Frontal cortex (tissue), 4 donors: ENCODE data around the gene RTF1. TPM values are rescaled to one million over a fixed set of nuclear protein-coding genes. Genes with fewer than 3 reads are reported as not detected.

Experiments
- DNase-seq, 2 donors: peaks; one replicate each; pipeline ENCODE4 v3.0.0; 2012; ENCODE audit warnings: low spot score in 2 of 2
- FAIRE-seq: peaks from 2 replicates; lab custom pipeline; 2012; peaks lifted over from hg19 to GRCh38; lab: Jason Lieb, UNC
- total RNA-seq: library from RNA; depleted of rRNA; stranded (reverse); fragments of >200 nt; gene quantifications from one replicate; pipeline ENCODE4 v1.2.3, GENCODE V29; 2014
- donor health status: control.
- donor health status: control.
- donor health status: control.

RTF1 gene
- total RNA-seq, 1 donor from 2014 or later = 56.3 TPM

DNA sequence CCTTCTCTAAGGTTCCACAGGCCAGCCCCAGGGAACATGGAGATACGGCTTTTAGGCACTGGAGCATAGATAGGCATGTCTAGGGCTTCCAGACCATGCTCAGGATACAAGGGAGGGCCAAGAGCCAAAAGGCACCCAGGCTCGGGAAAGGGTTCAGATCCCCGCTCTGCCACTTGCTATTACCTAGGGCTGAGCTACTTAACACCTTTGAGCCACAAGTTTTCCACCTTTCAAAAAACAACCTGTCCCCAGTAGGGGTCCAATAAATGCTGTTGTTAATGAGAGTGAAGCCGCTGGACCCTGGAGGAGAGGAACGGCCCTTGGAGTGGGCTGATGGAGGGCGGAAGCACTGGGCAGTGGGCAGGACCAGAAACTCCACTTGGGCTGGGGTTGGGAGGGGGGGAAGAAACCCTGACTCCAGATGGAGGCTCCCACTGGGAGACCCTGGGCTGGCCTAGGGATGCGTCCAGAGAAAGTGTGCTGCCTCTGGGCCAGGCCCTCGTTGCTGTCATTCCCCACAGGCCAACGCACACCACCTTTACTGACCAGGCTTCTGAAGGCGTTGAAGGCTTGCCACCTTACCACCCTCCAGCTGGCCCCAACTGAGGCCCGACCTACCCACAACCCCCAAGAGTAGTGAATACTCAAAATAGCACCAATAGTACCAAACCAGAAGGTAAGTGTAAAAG lies 68.2 kb downstream of the RTF1 start:
- no peak for DNase-seq
- FAIRE-seq = no peak

GRCh38 chr15:41486286-41486685 lies 69.4 kb downstream of the RTF1 start:
- DNase-seq = no peak
- FAIRE-seq = no peak

- FAIRE-seq = no peak
- DNase-seq = no peak
These were observed 70.5 kb downstream of the RTF1 start for GRCh38 chr15:41487381-41487780.

GRCh38 chr15:41487802-41488201 lies 70.9 kb downstream of the RTF1 start:
- DNase-seq = no peak
- no peak for FAIRE-seq

DNA sequence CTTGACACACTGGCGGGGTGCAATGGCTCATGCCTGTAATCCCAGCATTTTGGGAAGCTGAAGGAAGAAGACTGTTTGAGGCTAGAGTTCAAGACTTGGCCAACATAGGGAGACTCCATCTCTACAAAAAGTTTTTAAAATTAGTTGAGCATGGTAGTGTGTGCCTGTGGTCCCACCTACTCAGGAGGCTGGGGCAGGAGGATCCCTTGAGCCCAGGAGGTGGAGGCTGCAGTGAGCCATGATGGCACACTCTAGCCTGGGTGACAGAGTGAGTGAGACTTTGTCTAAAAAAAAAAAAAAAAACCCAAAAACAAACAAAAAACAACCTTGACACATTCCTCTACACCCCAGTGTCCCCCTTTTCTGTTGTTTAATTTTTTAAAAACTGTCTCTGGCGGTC lies 72.7 kb downstream of the RTF1 start:
- DNase-seq (no peak), FAIRE-seq (no peak)

- DNase-seq = no peak
- no peak for FAIRE-seq
These were observed 73.5 kb downstream of the RTF1 start for GRCh38 chr15:41490355-41490754.

DNA sequence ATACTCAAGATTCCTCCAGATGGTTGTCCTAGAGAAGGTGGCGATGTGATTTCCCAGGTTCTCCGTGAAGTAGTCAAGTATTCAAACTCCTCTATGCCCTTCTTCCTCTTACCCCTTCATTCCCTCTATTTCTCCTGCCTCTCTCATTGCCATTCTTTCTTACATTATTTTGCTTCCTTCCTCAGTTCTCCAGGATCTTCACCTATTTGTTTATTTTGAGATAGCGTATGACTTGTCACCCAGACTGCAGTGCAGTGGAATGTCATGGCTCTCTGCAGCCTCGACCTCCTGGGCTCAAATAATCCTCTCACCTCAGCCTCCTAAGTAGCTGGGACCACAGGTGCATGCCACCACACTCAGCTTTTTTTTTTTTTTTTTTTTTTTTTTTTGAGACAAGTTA lies 75.0 kb downstream of the RTF1 start:
- FAIRE-seq = no peak

DNA sequence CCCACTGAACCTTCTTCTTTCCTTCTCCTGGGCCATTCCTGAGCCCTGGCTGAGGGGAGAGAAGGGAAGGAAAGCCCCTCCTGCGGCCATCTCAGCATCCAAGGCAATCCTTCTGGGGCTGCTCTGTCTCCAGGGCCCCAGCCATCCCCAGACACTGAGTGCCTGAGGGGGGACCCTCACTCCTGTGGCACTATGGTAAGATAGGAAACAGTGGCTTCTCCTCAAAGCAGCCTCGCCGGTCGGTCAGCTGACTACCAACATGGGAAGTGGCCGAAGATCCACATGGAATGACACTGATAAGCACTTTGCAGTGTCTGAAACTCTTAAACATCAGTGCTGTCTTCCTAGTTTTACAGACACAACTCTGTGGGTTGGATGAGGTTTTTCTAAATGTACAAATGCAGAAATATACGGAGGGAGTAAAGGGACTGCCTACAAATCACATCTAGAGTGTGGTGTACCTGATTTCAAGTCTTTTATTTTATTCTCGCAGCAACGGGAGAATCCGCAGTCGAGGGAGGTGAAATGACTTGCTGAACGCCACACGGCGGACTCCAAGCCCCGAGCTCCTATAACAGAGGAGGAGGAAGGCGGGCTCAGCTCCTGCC lies 75.8 kb downstream of the RTF1 start:
- DNase-seq (peak in 1 of 2 donors; percentile 59), FAIRE-seq (no peak)

More for the DNA sequence above, 75.0 kb downstream of the RTF1 start:
- no peak for DNase-seq

DNA sequence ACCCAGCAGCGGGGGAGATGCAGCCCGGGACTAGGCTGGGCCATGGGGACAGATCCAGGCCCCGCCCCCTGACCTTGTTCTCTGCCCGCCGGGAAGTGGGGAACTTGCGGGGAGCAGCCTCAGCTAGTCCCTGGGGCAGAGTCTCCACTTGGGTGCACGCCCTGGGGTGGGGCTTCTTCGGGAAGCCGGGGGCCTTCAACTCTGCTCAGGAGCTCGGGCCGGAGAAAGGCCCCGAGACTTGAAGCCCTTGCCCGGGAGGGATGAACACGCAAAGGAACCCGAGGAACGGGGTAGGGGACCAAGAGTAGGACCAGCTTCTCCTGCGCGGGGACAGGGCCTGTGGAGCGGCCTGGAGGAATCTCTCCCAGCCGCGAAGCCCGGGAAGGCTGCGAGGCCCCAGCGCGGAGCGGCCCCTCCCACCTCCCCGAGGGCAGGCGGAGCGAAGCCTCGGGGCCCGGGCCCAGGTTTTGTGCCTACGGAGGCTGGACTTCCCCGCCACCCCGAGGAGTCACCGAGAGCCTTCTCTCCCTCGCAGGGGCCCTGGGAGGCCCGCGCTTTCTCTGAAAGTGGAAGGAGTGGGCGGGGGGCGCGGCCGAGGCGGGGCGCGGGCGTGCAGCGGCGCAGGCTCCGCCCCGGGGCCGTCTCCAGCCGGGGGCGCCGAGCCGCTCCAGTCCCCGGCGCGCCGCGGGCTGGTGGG lies 76.5 kb downstream of the RTF1 start, which contains the start of gene ITPKA:
Gene ITPKA (plus strand): TSS at position 670 of the 697 bp plus-strand sequence. CDS start 54 bp downstream, outside the sequence.
- FAIRE-seq (no peak), DNase-seq (peak; percentile 77 to 82)

- no peak for FAIRE-seq
- no peak for DNase-seq
These were observed 77.0 kb downstream of the RTF1 start for GRCh38 chr15:41493902-41494189.

GRCh38 chr15:41494190-41494921 lies 77.5 kb downstream of the RTF1 start:
- FAIRE-seq = no peak
- DNase-seq = no peak

GRCh38 chr15:41494922-41495735 lies 78.2 kb downstream of the RTF1 start:
- DNase-seq (no peak), FAIRE-seq (no peak)

DNA sequence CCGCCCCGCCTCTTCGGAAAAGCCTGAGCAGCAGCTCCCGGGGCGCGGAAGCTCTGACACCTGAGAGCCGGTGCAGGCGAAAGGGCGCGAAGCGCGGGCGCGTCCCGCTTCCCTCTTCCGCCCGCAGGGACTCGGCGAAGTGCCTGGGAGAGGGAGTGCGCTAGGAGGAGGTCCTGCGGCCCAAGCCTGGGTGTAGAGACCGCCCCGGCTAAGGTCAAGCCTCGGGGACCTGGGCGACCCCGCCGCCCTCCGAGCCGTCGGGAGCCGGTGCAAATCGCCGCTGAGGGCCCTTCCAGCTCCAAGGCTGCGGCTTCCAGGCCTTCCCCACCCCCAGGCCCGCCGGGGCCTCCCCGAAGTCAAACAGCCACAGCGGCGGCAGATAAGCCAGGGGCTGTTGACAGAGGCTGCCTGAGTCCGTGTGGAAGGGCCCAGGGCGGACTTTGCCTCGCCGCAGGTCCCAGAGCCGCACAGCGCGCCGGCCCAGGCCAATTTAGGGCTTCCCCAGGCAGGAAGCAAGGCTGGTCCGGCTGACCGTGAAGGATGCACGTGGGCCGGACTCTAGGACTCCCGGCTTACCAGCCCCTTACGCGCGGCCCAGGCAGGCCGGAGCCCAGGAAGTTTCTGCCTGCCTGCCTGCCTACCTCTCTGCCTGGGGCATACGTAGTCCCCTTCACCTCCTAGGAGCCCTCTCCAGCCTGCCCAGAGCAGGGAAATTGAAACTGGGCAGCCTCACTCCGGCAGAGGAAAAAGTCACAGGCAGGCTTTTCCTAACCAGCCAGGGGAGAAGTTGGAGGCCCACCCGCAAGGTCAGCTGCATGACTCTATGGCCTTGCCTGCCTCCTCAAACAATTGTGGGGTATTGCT lies 79.1 kb downstream of the RTF1 start:
- FAIRE-seq (no peak), DNase-seq (no peak)

GRCh38 chr15:41498657-41499056 lies 81.8 kb downstream of the RTF1 start:
- no peak for FAIRE-seq
- no peak for DNase-seq

- DNase-seq = no peak
- FAIRE-seq = no peak
These were observed 82.4 kb downstream of the RTF1 start for GRCh38 chr15:41499109-41499851.

GRCh38 chr15:41501191-41501917 lies 84.5 kb downstream of the RTF1 start:
- no peak for FAIRE-seq
- DNase-seq = no peak

- FAIRE-seq (no peak), DNase-seq (no peak)
These were observed 85.3 kb downstream of the RTF1 start for GRCh38 chr15:41501931-41502794.
